ENCODE data around the gene NFATC2. TPM values are rescaled to one million over a fixed set of nuclear protein-coding genes. Genes with fewer than 3 reads are reported as not detected.

NFATC2 gene
- total RNA-seq, 1 donor from 2014 or later = 1.9 TPM

GRCh38 chr20:51531712-51532456 lies 10.6 kb downstream of the NFATC2 start:
- no peak for DNase-seq (ENCODE audit: low read depth)
- TF ChIP-seq CTCF (conservative IDR thresholded peaks at IDR 0.05; ENCODE audit: low read depth, low read length) = no peak
- no peak overlapping the region for H3K4me3 ChIP-seq (ENCODE audit: low read depth, low read length)

GRCh38 chr20:51531141-51531710 lies 11.3 kb downstream of the NFATC2 start:
- DNase-seq (ENCODE audit: low read depth) = no peak
- no peak overlapping the region for H3K4me3 ChIP-seq (ENCODE audit: low read depth, low read length)
- no peak for TF ChIP-seq CTCF (conservative IDR thresholded peaks at IDR 0.05; ENCODE audit: low read depth, low read length)

DNA sequence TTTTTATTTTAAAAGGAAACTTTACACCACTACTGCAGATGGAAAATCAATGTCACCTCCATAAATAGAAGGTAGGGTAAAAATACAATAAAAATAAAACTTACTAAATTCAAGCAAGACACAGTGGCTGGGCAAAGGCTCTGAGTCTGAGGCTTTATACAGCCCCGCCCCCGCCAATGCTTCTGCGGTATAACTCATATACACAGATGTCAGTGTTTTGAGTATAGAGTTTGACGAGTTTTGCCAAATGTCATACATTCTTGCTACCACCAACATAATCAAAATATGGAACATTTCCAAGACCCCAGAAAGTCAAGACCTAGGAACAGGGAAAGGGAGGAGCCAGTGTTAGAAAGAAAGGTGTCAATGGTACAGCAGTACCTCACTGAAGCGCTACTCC lies 12.8 kb downstream of the NFATC2 start:
- TF ChIP-seq CTCF (conservative IDR thresholded peaks at IDR 0.05; ENCODE audit: low read depth, low read length) = no peak
- no peak overlapping the region for H3K4me3 ChIP-seq (ENCODE audit: low read depth, low read length)
- no peak for DNase-seq (ENCODE audit: low read depth)

GRCh38 chr20:51529081-51529681 lies 13.3 kb downstream of the NFATC2 start:
- no peak overlapping the region for H3K4me3 ChIP-seq (ENCODE audit: low read depth, low read length)
- no peak for DNase-seq (ENCODE audit: low read depth)
- no peak for TF ChIP-seq CTCF (conservative IDR thresholded peaks at IDR 0.05; ENCODE audit: low read depth, low read length)

DNA sequence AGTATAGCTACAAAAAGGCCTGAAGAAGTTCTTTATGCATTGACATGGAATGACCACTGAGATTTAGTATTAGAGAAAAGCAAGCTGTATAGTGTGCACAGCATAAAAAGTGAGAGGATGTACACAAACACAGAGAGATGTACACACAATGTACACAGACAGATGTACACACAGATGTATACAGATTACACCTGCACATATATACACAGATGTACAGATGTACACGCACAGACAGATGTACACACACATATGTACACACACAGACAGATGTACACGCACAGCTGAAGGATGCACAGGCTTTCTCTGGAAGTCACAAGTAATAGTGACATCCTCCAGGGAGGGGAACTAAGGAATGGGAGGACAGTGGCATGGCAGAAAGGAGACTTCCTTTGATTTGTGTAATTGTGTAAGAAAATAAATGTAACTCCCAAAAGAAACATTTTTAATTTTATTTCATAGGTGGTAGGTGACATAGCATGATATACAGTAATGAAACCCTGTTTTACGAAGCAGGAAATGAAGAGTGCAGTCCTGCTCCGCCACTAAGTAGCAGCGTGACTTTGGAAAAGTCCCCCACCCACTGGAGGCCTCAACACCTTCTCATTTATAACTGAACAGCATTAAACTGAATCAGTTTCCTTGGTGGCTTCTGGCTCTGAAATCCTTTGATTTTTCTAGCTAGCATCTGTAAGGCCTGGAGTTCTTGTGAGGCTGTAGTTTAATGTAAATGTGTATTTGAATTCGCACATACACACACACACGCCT lies 14.1 kb downstream of the NFATC2 start:
- DNase-seq (ENCODE audit: low read depth) = no peak
- no peak for TF ChIP-seq CTCF (conservative IDR thresholded peaks at IDR 0.05; ENCODE audit: low read depth, low read length)
- H3K4me3 ChIP-seq (ENCODE audit: low read depth, low read length) = no peak overlapping the region

DNA sequence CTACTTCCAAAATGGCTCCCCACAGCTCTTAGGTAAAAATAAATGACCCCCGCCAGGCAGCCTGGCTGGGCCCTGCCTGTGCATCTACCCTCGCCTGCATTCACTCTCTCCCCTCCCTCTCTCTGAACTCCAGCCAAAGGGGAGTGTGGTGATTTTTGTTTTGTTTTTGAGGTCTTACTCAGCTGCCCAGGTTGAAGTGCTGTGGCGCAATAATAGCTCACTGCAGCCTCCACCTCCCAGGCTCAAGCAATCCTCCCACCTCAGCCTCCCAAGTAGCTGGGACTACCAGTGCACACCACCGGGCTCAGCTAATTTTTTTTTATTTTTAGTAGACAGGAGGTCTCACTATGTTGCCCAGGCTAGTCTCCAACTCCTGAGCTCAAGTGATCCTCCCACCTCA lies 15.8 kb downstream of the NFATC2 start:
- no peak for DNase-seq (ENCODE audit: low read depth)
- TF ChIP-seq CTCF (conservative IDR thresholded peaks at IDR 0.05; ENCODE audit: low read depth, low read length) = no peak
- no peak overlapping the region for H3K4me3 ChIP-seq (ENCODE audit: low read depth, low read length)

Measured in epithelial cell of proximal tubule (primary cell).